ENCODE results near the gene PCYT1A. TPM values are rescaled to one million over a fixed set of nuclear protein-coding genes. Genes with fewer than 3 reads are reported as not detected.
"Not testable (repeated sequence)": the region's sequence is repeated elsewhere in the genome, so short reads cannot be mapped to it uniquely, and the experiment has no call there.

Gene PCYT1A
- total and polyA plus RNA-seq, 5 donors: 34.8 to 87.7 (median 85.5) TPM

DNA sequence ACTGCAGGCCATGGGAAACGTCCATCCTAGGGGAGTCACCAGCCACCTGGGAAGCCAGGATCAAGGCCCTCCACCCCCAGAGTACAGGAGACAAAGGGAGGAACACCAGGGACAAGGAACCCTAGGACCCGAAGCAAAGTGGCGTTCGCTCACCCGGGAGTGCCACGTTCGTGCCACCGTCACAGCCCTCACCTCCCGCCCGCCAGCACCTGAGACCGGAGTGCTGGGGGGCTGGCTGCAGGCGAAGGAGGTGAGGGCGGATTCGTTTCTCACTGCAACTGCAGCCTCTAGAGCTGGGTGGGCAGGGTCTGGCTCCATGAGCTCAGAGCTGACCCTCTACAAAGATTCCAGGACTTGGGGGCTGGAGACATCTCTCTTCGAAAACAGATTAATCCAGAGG, 102.6 kb downstream of the PCYT1A start:
- H3K4me3 ChIP-seq (ENCODE audit: low read length): no peak overlapping the region
- no peaks in the 10 kb centered on the region for H3K27me3 ChIP-seq (ENCODE audit: control insufficient read depth, insufficient read depth)
- intact Hi-C loops (cut with DNase I): no loop called here
- no peak for ATAC-seq
- H3K27ac ChIP-seq (ENCODE audit: low read length): no peak overlapping the region
- H3K9me3 ChIP-seq (ENCODE audit: control insufficient read depth, low read length): no peaks in the 10 kb centered on the region
- peak in 1 of 3 donors; percentile 31 for DNase-seq
- no peaks in the 10 kb centered on the region for H3K4me1 ChIP-seq (ENCODE audit: control insufficient read depth, insufficient read depth, low read length)
- WGBS: 94% methylated on average over 15 of the region's 15 CpGs

DNA sequence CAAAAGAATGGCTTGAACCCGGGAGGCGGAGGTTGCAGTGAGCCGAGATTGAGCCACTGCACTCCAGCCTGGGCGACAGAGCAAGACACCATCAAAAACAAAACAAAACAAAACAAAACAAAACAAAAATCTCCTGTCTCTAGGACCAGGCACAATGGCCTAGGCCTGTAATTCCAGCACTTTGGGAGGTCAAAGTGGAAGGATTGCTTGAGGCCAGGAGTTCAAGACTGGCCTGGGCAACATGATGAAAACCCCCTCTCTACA, 103.4 kb downstream of the PCYT1A start:
- H3K9me3 ChIP-seq (ENCODE audit: control insufficient read depth, low read length); H3K4me3 ChIP-seq (ENCODE audit: low read length); H3K27me3 ChIP-seq (ENCODE audit: control insufficient read depth, insufficient read depth); ATAC-seq; H3K4me1 ChIP-seq (ENCODE audit: control insufficient read depth, insufficient read depth, low read length); DNase-seq; intact Hi-C loops (cut with DNase I); H3K27ac ChIP-seq (ENCODE audit: low read length): not testable (repeated sequence)
- WGBS: 90% methylated on average over 4 of the region's 4 CpGs

DNA sequence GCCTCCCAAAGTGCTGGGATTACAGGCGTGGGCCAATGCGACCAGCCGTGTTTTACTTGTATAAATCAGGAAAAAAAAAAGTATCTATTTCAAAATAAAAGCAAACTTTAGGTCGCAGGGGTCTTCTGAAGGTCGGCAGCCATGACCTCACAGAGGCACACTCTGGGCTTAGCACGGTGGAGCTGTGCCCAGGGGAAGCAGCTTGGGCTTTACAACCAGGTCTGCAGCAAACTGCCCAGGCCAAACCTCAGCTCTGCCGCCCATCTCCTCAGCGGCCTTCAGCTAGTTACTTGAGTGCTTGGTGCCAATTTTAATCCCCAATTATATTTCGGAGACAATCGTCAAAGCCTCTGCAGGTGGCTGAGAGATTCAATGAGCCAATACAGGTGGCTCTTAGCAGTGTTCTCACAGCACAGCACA, 106.4 kb downstream of the PCYT1A start:
- DNase-seq: peak in 1 of 3 donors; percentile 14
- intact Hi-C loops (cut with DNase I): no loop called here
- H3K4me3 ChIP-seq (ENCODE audit: low read length): no peak overlapping the region
- ATAC-seq: no peak
- no peaks in the 10 kb centered on the region for H3K9me3 ChIP-seq (ENCODE audit: control insufficient read depth, low read length)
- no peaks in the 10 kb centered on the region for H3K27me3 ChIP-seq (ENCODE audit: control insufficient read depth, insufficient read depth)
- H3K4me1 ChIP-seq (ENCODE audit: control insufficient read depth, insufficient read depth, low read length): no peaks in the 10 kb centered on the region
- 77% methylated on average over 10 of the region's 10 CpGs for WGBS
- H3K27ac ChIP-seq (ENCODE audit: low read length): no peak overlapping the region

DNA sequence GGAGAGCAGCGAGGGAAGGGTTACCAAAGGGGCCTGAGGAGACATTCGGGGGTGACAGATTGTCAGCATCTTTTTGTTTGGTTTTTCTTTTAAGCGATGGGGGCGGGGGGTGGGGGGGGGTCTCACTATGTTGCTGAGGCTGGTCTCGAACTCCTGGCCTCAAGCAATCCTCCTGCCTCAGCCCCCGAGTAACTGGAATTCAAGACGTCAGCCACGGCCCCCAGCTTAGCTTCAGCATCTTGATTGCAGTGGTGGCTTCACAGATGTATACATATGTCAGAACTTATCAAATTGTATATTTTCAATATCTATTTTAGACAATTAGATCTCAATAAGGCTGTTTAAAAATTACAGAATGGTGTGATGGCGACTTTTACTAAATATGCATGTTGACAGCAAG, 107.2 kb downstream of the PCYT1A start:
- no peak overlapping the region for H3K27ac ChIP-seq (ENCODE audit: low read length)

More for the DNA sequence above, 107.2 kb downstream of the PCYT1A start:
- DNase-seq: no peak
- Histone ChIP-seq H3K9me3 (ENCODE audit: control insufficient read depth, low read length) (no peaks in the 10 kb centered on the region), H3K27me3 (ENCODE audit: control insufficient read depth, insufficient read depth) (no peaks in the 10 kb centered on the region), H3K4me1 (ENCODE audit: control insufficient read depth, insufficient read depth, low read length) (no peaks in the 10 kb centered on the region), H3K4me3 (ENCODE audit: low read length) (no peak overlapping the region)
- intact Hi-C loops (cut with DNase I): no loop called here
- ATAC-seq: no peak
- WGBS: 80% methylated on average over 9 of the region's 9 CpGs

Other genes with a start within 250 kb of the PCYT1A start
- 100 to 1,000 TPM in 1 of 4 donors, 10 to 100 TPM in 3; 64.1 to 199 (median 91.4) TPM for gene TFRC, start 205.6 kb downstream of the PCYT1A start, total RNA-seq
- 23.4 TPM for gene TFRC, start 205.6 kb downstream of the PCYT1A start, polyA plus RNA-seq
- gene ZDHHC19, start 76.3 kb downstream of the PCYT1A start, total RNA-seq: not detected
- gene ZDHHC19, start 76.3 kb downstream of the PCYT1A start, polyA plus RNA-seq: 1.9 TPM
- under 1 TPM in 2 of 4 donors, not detected in 2; 0.23 to 0.68 TPM for gene SLC51A, start 71.2 kb downstream of the PCYT1A start, total RNA-seq
- gene SLC51A, start 71.2 kb downstream of the PCYT1A start, polyA plus RNA-seq: 0.81 TPM
- gene DYNLT2B, start 30.5 kb upstream of the PCYT1A start, total RNA-seq: 1 to 10 TPM; 3.6 to 4.7 (median 4.7) TPM
- gene DYNLT2B, start 30.5 kb upstream of the PCYT1A start, polyA plus RNA-seq: 8.4 TPM
- not detected for gene TM4SF19, start 50.7 kb upstream of the PCYT1A start, total RNA-seq
- gene TM4SF19, start 50.7 kb upstream of the PCYT1A start, polyA plus RNA-seq: not detected
- 10 to 100 TPM; 33.7 to 36.3 (median 35.4) TPM for gene UBXN7, start 144.7 kb upstream of the PCYT1A start, total RNA-seq
- gene UBXN7, start 144.7 kb upstream of the PCYT1A start, polyA plus RNA-seq: 11.6 TPM
- 10 to 100 TPM; 18.5 to 24.9 (median 22.6) TPM for gene RNF168, start 216.0 kb upstream of the PCYT1A start, total RNA-seq
- 6.8 TPM for gene RNF168, start 216.0 kb upstream of the PCYT1A start, polyA plus RNA-seq
- gene SMCO1, start 227.6 kb upstream of the PCYT1A start, total RNA-seq: 10 to 100 TPM; 12.1 to 48.1 (median 34.7) TPM
- 46.1 TPM for gene SMCO1, start 227.6 kb upstream of the PCYT1A start, polyA plus RNA-seq

Measured in right cardiac atrium (tissue), 5 donors.